Stimulated activated CD8-positive, alpha-beta memory T cell treated with anti-CD3 and anti-CD28 coated beads, Interleukin-4, amount 100 ng/mL, for 1 hour (primary cell): Measurements from ENCODE around the gene POU2F1.

Source experiments
- DNase-seq, 2 donors: peaks; one replicate each; pipeline ENCODE4 v3.0.0-alpha.2; 2020; ENCODE audit warnings: low read depth in 2 of 2, low spot score in 1 of 2

The POU2F1 gene

GRCh38 chr1:167462341-167462740, 241.7 kb downstream of the POU2F1 start:
- no peak for DNase-seq

DNA sequence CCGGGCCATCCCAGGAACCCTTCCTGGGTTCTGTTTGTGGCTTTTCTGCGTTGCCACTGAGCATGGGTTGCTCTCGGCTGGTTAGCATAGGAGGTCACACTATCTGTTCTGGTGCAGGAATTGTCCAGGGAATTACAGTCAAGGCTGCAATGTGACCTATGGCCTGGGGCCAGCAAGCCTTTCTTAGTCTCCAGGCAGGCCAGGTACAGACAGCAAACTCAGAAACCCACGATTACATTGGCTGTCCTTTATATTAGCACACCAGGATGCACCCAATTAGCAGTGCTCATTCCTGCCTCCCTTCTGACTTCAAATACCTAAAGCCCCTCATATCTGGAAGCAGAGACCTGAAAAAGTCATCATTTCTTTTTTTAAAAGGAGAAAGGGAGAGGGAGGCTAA, 242.4 kb downstream of the POU2F1 start:
- DNase-seq: no peak

- DNase-seq: no peak
These were observed 243.3 kb downstream of the POU2F1 start for GRCh38 chr1:167463875-167464575.

GRCh38 chr1:167465018-167465417, 244.3 kb downstream of the POU2F1 start:
- DNase-seq: no peak

GRCh38 chr1:167465743-167466142, 245.1 kb downstream of the POU2F1 start:
- no peak for DNase-seq

DNA sequence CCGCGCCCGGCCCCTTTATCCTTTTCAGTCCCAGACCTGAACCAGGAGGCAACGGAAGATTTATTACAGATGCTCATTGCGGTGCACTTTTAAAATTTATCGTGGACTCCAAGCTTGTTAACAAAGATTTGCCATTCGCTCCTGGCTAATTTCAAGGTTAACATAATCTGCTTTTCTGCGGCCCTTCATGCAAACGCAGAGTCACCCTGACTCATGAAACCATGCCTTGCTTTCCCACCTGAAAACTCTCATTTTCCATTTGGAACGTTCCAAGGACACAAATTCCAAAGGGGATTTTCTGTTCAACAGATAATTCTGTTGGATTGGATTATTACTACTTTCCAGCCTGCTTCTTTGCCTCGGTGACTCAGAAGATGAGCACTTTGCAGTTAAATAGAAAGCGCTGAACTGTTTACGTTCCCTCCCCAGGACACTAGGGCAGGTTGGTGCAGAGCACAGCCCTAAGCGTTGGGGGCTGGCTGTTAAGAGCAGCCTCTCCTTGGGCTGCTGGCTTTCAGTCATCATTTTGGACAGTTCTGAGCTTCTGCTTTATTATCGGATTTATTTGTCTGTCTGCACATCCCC, 246.5 kb downstream of the POU2F1 start:
- DNase-seq: no peak

- DNase-seq: no peak
These were observed 247.1 kb downstream of the POU2F1 start for GRCh38 chr1:167467752-167468151.

GRCh38 chr1:167469280-167469965, 248.7 kb downstream of the POU2F1 start:
- DNase-seq: no peak

DNA sequence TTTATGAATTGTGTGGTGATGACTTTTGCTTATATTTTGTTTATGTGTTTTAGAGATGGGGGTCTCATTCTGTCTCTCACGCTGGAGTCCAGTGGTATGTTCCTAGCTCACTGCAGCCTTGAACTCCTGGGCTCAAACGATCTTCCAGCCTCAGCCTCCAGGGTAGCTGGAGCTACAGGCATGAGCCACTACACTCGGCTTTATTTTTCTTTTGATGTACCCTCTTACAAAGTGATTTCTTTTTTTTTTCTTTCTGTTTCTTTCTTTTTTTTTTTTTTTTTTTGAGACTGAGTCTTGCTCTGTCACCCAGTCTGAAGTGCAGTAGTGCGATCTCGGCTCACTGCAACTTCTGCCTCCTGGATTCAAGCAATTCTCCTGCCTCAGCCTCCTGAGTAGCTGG, 250.9 kb downstream of the POU2F1 start:
- no peak for DNase-seq

- no peak for DNase-seq
These were observed 252.3 kb downstream of the POU2F1 start for GRCh38 chr1:167472752-167473521.

- DNase-seq: no peak
These were observed 253.1 kb downstream of the POU2F1 start for GRCh38 chr1:167473761-167474160.

DNA sequence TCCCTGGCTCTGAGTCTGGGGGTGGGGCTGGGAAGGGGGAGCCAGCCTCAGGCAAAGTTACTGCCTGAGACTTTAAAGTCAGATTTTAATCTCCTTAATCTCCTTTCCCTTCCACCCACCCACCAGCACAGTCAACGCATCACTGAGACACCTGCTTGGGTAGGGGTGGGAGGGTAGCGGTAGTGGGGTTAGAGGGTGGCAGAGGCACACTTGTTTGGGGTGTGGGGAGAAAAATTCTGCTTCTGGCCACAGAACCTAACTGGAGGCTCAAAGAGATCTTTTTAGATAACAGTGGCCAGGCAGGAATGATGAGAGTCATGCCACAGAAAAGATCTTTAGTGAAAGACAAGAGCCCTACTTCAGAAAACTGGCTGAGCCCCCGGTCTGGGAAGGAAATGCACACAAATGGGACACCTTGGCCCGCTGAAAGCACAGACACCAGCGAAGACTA, 253.5 kb downstream of the POU2F1 start:
- no peak for DNase-seq

- DNase-seq: no peak
These were observed 255.4 kb downstream of the POU2F1 start for GRCh38 chr1:167476061-167476460.
